Stomach (tissue), 4 donors: ENCODE results near the gene MRTO4.

Source experiments
- POLR2A ChIP-seq, 4 donors: fragments of 450-650 bp; IDR thresholded peaks; one replicate each; pipeline ENCODE4 v1.6.1; 2016; ENCODE audit warnings: antibody characterized with exemption in 4 of 4, control low read depth in 2 of 4, mild to moderate bottlenecking in 1 of 4, moderate library complexity in 1 of 4
- POLR2AphosphoS5 ChIP-seq, 3 donors: sonication (generic); formaldehyde crosslinking; IDR thresholded peaks; one replicate each; pipeline ENCODE4 v1.6.1; 2016; ENCODE audit warnings: antibody characterized with exemption in 3 of 3
- TF ChIP-seq, protein P1 (sequence below), 7 experiments: fragments of 450-650 bp in 4 of 7; fragments of 200-600 bp in 3 of 7; sonication (generic) in 3 of 7; IDR thresholded peaks; one replicate each; pipeline ENCODE4 v1.5.1; 2016 to 2019; ENCODE audit warnings: antibody characterized with exemption in 7 of 7, control low read depth in 2 of 7, mild to moderate bottlenecking in 1 of 7

GRCh38 chr1:19268445-19268844, 16.8 kb downstream of the MRTO4 start:
- TF ChIP-seq POLR2AphosphoS5 (IDR thresholded peaks at IDR 0.05) (no peak), POLR2A (IDR thresholded peaks at IDR 0.05) (no peak)
- TF ChIP-seq, protein P1, sequence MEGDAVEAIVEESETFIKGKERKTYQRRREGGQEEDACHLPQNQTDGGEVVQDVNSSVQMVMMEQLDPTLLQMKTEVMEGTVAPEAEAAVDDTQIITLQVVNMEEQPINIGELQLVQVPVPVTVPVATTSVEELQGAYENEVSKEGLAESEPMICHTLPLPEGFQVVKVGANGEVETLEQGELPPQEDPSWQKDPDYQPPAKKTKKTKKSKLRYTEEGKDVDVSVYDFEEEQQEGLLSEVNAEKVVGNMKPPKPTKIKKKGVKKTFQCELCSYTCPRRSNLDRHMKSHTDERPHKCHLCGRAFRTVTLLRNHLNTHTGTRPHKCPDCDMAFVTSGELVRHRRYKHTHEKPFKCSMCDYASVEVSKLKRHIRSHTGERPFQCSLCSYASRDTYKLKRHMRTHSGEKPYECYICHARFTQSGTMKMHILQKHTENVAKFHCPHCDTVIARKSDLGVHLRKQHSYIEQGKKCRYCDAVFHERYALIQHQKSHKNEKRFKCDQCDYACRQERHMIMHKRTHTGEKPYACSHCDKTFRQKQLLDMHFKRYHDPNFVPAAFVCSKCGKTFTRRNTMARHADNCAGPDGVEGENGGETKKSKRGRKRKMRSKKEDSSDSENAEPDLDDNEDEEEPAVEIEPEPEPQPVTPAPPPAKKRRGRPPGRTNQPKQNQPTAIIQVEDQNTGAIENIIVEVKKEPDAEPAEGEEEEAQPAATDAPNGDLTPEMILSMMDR (IDR thresholded peaks at IDR 0.05), result no peak
